ENCODE data around the gene PRLHR.

The PRLHR gene

GRCh38 chr10:118547282-118547681 lies 48.2 kb downstream of the PRLHR start:
- H3K27me3 ChIP-seq (ENCODE audit: insufficient read depth, low read length): no peaks in the 10 kb centered on the region; the same call in 1 of the 2 replicates
- H3K4me3 ChIP-seq (ENCODE audit: low read length): no peak overlapping the region
- no peaks in the 10 kb centered on the region for H3K9me3 ChIP-seq (ENCODE audit: insufficient read depth, low read depth, low read length)
- H3K27ac ChIP-seq (ENCODE audit: low read length): no peak overlapping the region
- H3K9ac ChIP-seq (ENCODE audit: low read depth, low read length): no peak overlapping the region
- H3K4me1 ChIP-seq (ENCODE audit: insufficient read depth, low read length): no peaks in the 10 kb centered on the region
- H3K36me3 ChIP-seq (ENCODE audit: insufficient read depth, low read depth, low read length): no peaks in the 10 kb centered on the region

GRCh38 chr10:118546479-118546878 lies 49.0 kb downstream of the PRLHR start:
- H3K9me3 ChIP-seq (ENCODE audit: insufficient read depth, low read depth, low read length): no peaks in the 10 kb centered on the region
- no peak overlapping the region for H3K27ac ChIP-seq (ENCODE audit: low read length)
- H3K9ac ChIP-seq (ENCODE audit: low read depth, low read length): no peak overlapping the region
- H3K27me3 ChIP-seq (ENCODE audit: insufficient read depth, low read length): no peaks in the 10 kb centered on the region; the same call in 1 of the 2 replicates
- H3K36me3 ChIP-seq (ENCODE audit: insufficient read depth, low read depth, low read length): no peaks in the 10 kb centered on the region
- H3K4me3 ChIP-seq (ENCODE audit: low read length): no peak overlapping the region
- H3K4me1 ChIP-seq (ENCODE audit: insufficient read depth, low read length): no peaks in the 10 kb centered on the region

- H3K27me3 ChIP-seq (ENCODE audit: insufficient read depth, low read length): no peaks in the 10 kb centered on the region; the same call in 1 of the 2 replicates
- H3K4me3 ChIP-seq (ENCODE audit: low read length): no peak overlapping the region
- H3K9me3 ChIP-seq (ENCODE audit: insufficient read depth, low read depth, low read length): no peaks in the 10 kb centered on the region
- no peak overlapping the region for H3K9ac ChIP-seq (ENCODE audit: low read depth, low read length)
- H3K36me3 ChIP-seq (ENCODE audit: insufficient read depth, low read depth, low read length): no peaks in the 10 kb centered on the region
- no peak overlapping the region for H3K27ac ChIP-seq (ENCODE audit: low read length)
- H3K4me1 ChIP-seq (ENCODE audit: insufficient read depth, low read length): no peaks in the 10 kb centered on the region
These were observed 50.1 kb downstream of the PRLHR start for GRCh38 chr10:118545381-118545780.

- Histone ChIP-seq H3K27me3 (ENCODE audit: insufficient read depth, low read length) (no peaks in the 10 kb centered on the region; the same call in 1 of the 2 replicates), H3K9me3 (ENCODE audit: insufficient read depth, low read depth, low read length) (no peaks in the 10 kb centered on the region)
These were observed 51.0 kb downstream of the PRLHR start for GRCh38 chr10:118544401-118544948.

GRCh38 chr10:118543714-118544400 lies 51.6 kb downstream of the PRLHR start:
- H3K4me3 ChIP-seq (ENCODE audit: low read length): no peak overlapping the region
- H3K4me1 ChIP-seq (ENCODE audit: insufficient read depth, low read length): no peaks in the 10 kb centered on the region
- no peaks in the 10 kb centered on the region for H3K9me3 ChIP-seq (ENCODE audit: insufficient read depth, low read depth, low read length)
- no peak overlapping the region for H3K27ac ChIP-seq (ENCODE audit: low read length)
- no peak overlapping the region for H3K9ac ChIP-seq (ENCODE audit: low read depth, low read length)
- H3K36me3 ChIP-seq (ENCODE audit: insufficient read depth, low read depth, low read length): no peaks in the 10 kb centered on the region
- H3K27me3 ChIP-seq (ENCODE audit: insufficient read depth, low read length): no peaks in the 10 kb centered on the region; the same call in 1 of the 2 replicates

More at GRCh38 chr10:118544401-118544948, 51.0 kb downstream of the PRLHR start:
- Histone ChIP-seq H3K9ac (ENCODE audit: low read depth, low read length) (no peak overlapping the region), H3K4me3 (ENCODE audit: low read length) (no peak overlapping the region), H3K27ac (ENCODE audit: low read length) (no peak overlapping the region), H3K4me1 (ENCODE audit: insufficient read depth, low read length) (no peaks in the 10 kb centered on the region), H3K36me3 (ENCODE audit: insufficient read depth, low read depth, low read length) (no peaks in the 10 kb centered on the region)

- H3K9me3 ChIP-seq (ENCODE audit: insufficient read depth, low read depth, low read length): no peaks in the 10 kb centered on the region
- no peaks in the 10 kb centered on the region for H3K4me1 ChIP-seq (ENCODE audit: insufficient read depth, low read length)
- H3K9ac ChIP-seq (ENCODE audit: low read depth, low read length): no peak overlapping the region
- H3K27me3 ChIP-seq (ENCODE audit: insufficient read depth, low read length): no peaks in the 10 kb centered on the region; the same call in 1 of the 2 replicates
- H3K36me3 ChIP-seq (ENCODE audit: insufficient read depth, low read depth, low read length): no peaks in the 10 kb centered on the region
- no peak overlapping the region for H3K27ac ChIP-seq (ENCODE audit: low read length)
- no peak overlapping the region for H3K4me3 ChIP-seq (ENCODE audit: low read length)
These were observed 52.7 kb downstream of the PRLHR start for GRCh38 chr10:118542745-118543144.

GRCh38 chr10:118542205-118542604 lies 53.2 kb downstream of the PRLHR start:
- Histone ChIP-seq H3K36me3 (ENCODE audit: insufficient read depth, low read depth, low read length) (no peaks in the 10 kb centered on the region), H3K9ac (ENCODE audit: low read depth, low read length) (no peak overlapping the region), H3K4me3 (ENCODE audit: low read length) (no peak overlapping the region), H3K27ac (ENCODE audit: low read length) (no peak overlapping the region), H3K4me1 (ENCODE audit: insufficient read depth, low read length) (no peaks in the 10 kb centered on the region), H3K27me3 (ENCODE audit: insufficient read depth, low read length) (no peaks in the 10 kb centered on the region; the same call in 1 of the 2 replicates), H3K9me3 (ENCODE audit: insufficient read depth, low read depth, low read length) (no peaks in the 10 kb centered on the region)

- no peaks in the 10 kb centered on the region; the same call in 1 of the 2 replicates for H3K27me3 ChIP-seq (ENCODE audit: insufficient read depth, low read length)
- H3K36me3 ChIP-seq (ENCODE audit: insufficient read depth, low read depth, low read length): no peaks in the 10 kb centered on the region
- no peak overlapping the region for H3K27ac ChIP-seq (ENCODE audit: low read length)
- no peak overlapping the region for H3K4me3 ChIP-seq (ENCODE audit: low read length)
- no peaks in the 10 kb centered on the region for H3K4me1 ChIP-seq (ENCODE audit: insufficient read depth, low read length)
- no peak overlapping the region for H3K9ac ChIP-seq (ENCODE audit: low read depth, low read length)
- no peaks in the 10 kb centered on the region for H3K9me3 ChIP-seq (ENCODE audit: insufficient read depth, low read depth, low read length)
These were observed 53.7 kb downstream of the PRLHR start for GRCh38 chr10:118541718-118542117.

All from iPS-20b (cell line).